B cell (primary cell): ENCODE results near the gene PRLH. TPM values are rescaled to one million over a fixed set of nuclear protein-coding genes. Genes with fewer than 3 reads are reported as not detected.

Experiments used
- ATAC-seq: fragments of 200-7000 bp; cut with Tn5 transposase; one replicate; pipeline ENCODE4 v1.10.0; 2021; ENCODE audit warnings: low read depth, mild to moderate bottlenecking, moderate number of reproducible peaks, moderate library complexity
- CTCF ChIA-PET: fragments of 350-600 bp; sonication (Branson Sonifier 250); formaldehyde crosslinking; loops from one replicate; lab custom pipeline; 2021; ENCODE audit warnings: antibody characterized with exemption, inconsistent platforms; lab: Charles Lee
- POLR2A ChIA-PET: fragments of 350-600 bp; sonication (Branson Sonifier 250); formaldehyde crosslinking; loops from one replicate; lab custom pipeline; 2021; ENCODE audit warnings: antibody characterized with exemption; lab: Charles Lee
- DNase-seq: peaks from one replicate; pipeline ENCODE4 v3.0.0; 2013
- H2AFZ ChIP-seq: 2 replicates; pipeline ENCODE4 v1.6.1; 2012; ENCODE audit warnings: mild to moderate bottlenecking, low read depth, low read length; ENCODE audit not compliant: insufficient read depth, poor library complexity, severe bottlenecking
- H3K27ac ChIP-seq, 2 donors: 1 replicate in 1 of 2; 2 replicates in 1 of 2; pipeline ENCODE4 v1.5.1; 2012 to 2013; ENCODE audit warnings: low read length in 2 of 2, mild to moderate bottlenecking in 2 of 2, moderate library complexity in 1 of 2
- H3K27me3 ChIP-seq, 4 experiments: fragments of 200-600 bp in 1 of 4; sonication (generic) in 1 of 4; replicated peaks in 1 of 4; 1 replicate in 2 of 4; 2 replicates in 2 of 4; pipeline versions ENCODE4 v1.6.1 to v1.7.0; 2013 to 2016; ENCODE audit warnings: low read length in 3 of 4, mild to moderate bottlenecking in 2 of 4, mixed read lengths in 1 of 4, moderate library complexity in 1 of 4; ENCODE audit not compliant: insufficient read depth in 4 of 4, control insufficient read depth in 3 of 4; ENCODE audit errors: control extremely low read depth in 1 of 4
- H3K36me3 ChIP-seq, 2 experiments: replicated peaks in 1 of 2; 1 replicate in 1 of 2; 2 replicates in 1 of 2; pipeline versions ENCODE4 v1.6.1 to v1.7.1; 2013; ENCODE audit warnings: low read length in 1 of 2; ENCODE audit not compliant: insufficient read depth in 2 of 2, control insufficient read depth in 1 of 2; ENCODE audit errors: control extremely low read depth in 1 of 2, extremely low read depth in 1 of 2
- H3K4me1 ChIP-seq, 2 donors: fragments of 200-600 bp in 1 of 2; sonication (generic) in 1 of 2; 1 replicate in 1 of 2; 2 replicates in 1 of 2; pipeline versions ENCODE4 v1.5.1 to v1.6.1; 2013 to 2017; ENCODE audit warnings: low read length in 2 of 2; ENCODE audit not compliant: control insufficient read depth in 2 of 2, insufficient read depth in 2 of 2
- H3K4me2 ChIP-seq: replicated peaks from 2 replicates; pipeline ENCODE3; 2012; ENCODE audit warnings: mild to moderate bottlenecking, low read depth, low read length; ENCODE audit not compliant: poor library complexity, severe bottlenecking
- H3K4me3 ChIP-seq, 5 experiments: fragments of 200-600 bp in 1 of 5; sonication (generic) in 1 of 5; 1 replicate in 3 of 5; 2 replicates in 2 of 5; pipeline versions ENCODE4 v1.5.1 to v1.7.0; 2011 to 2016; ENCODE audit warnings: low read length in 4 of 5, mild to moderate bottlenecking in 4 of 5, low read depth in 2 of 5, control low read depth in 1 of 5, moderate library complexity in 1 of 5; ENCODE audit not compliant: insufficient read depth in 1 of 5; ENCODE audit errors: control extremely low read depth in 1 of 5, extremely low read depth in 1 of 5
- H3K79me2 ChIP-seq: fragments of 200-600 bp; sonication (generic); one replicate; pipeline ENCODE4 v1.6.0; 2016; ENCODE audit warnings: low read length; ENCODE audit not compliant: control insufficient read depth, insufficient read depth
- H3K9ac ChIP-seq: fragments of 200-600 bp; sonication (generic); 2 replicates; pipeline ENCODE4 v1.6.1; 2017; ENCODE audit warnings: mild to moderate bottlenecking, low read length, moderate library complexity
- H3K9me3 ChIP-seq, 3 donors: one replicate each; pipeline versions ENCODE4 v1.6.1 to v1.7.1; 2013; ENCODE audit warnings: low read length in 2 of 3; ENCODE audit not compliant: control insufficient read depth in 2 of 3, insufficient read depth in 1 of 3; ENCODE audit errors: control extremely low read depth in 1 of 3
- H4K20me1 ChIP-seq: 2 replicates; pipeline ENCODE4 v1.6.0; 2012; ENCODE audit warnings: mild to moderate bottlenecking, low read length; ENCODE audit not compliant: insufficient read depth, control insufficient read depth, poor library complexity, severe bottlenecking
- H3K27ac Mint-ChIP-seq: one replicate; pipeline ENCODE4 v1.8.0; 2021; ENCODE audit warnings: mixed read lengths
- H3K27me3 Mint-ChIP-seq: one replicate; pipeline ENCODE4 v1.8.0; 2021; ENCODE audit warnings: mixed read lengths
- H3K4me1 Mint-ChIP-seq: one replicate; pipeline ENCODE4 v1.8.0; 2021; ENCODE audit warnings: mixed read lengths
- H3K4me3 Mint-ChIP-seq: one replicate; pipeline ENCODE4 v1.8.0; 2021; ENCODE audit warnings: mixed read lengths
- H3K9me3 Mint-ChIP-seq: one replicate; pipeline ENCODE4 v1.8.0; 2022; ENCODE audit warnings: mixed read lengths; ENCODE audit not compliant: insufficient read depth
- CTCF ChIP-seq: fragments of 200-600 bp; IDR thresholded peaks from one replicate; pipeline ENCODE4 v1.8.0; 2022; ENCODE audit warnings: antibody characterized with exemption, mild to moderate bottlenecking
- EZH2 ChIP-seq: IDR thresholded peaks from 2 replicates; pipeline ENCODE4 v1.6.1; 2012; ENCODE audit warnings: borderline replicate concordance, low read depth, mild to moderate bottlenecking, moderate library complexity, low read length; ENCODE audit not compliant: insufficient read depth, poor library complexity, severe bottlenecking
- WGBS: methylation state at CpG from one replicate; pipeline ENCODE4 v1.1.5; 2013; ENCODE audit warnings: missing lambda C conversion rate; ENCODE audit not compliant: insufficient coverage; 5-methylcytosine and 5-hydroxymethylcytosine counted together
- intact Hi-C: fragments of 100-400 bp; cut with micrococcal nuclease; formaldehyde crosslinking; loops from one replicate; pipeline ENCODE4 v1.10.0; 2022
- polyA plus RNA-seq: library from polyadenylated mRNA; depleted of rRNA; stranded (reverse); fragments of >200 nt; gene quantifications from 2 replicates; pipeline ENCODE4 v1.2.3, GENCODE V29; 2012
- total RNA-seq, 2 donors: library from RNA; stranded (reverse); fragments of 120-200 nt in 1 of 2; gene quantifications; 1 replicate in 1 of 2; 2 replicates in 1 of 2; pipeline versions ENCODE4 v1.2.3 to v1.2.4, GENCODE V29; 2013 to 2022

The PRLH gene
- total and polyA plus RNA-seq, 2 donors (not counting 1 experiment from before 2014, with no cell fraction given), result not detected

- Histone ChIP-seq H3K27me3 (no peaks in the 10 kb centered on the region), H3K9me3 (no peaks in the 10 kb centered on the region), H3K36me3 (no peaks in the 10 kb centered on the region), H2AFZ (no peak overlapping the region), H3K4me1 (peaks cover 11 to 12% of the 10 kb centered on the region in 2 donors), H4K20me1 (no peaks in the 10 kb centered on the region), H3K4me3 (no peak overlapping the region), H3K79me2 (no peaks in the 10 kb centered on the region), H3K9ac (no peak overlapping the region), H3K4me2 (no peak overlapping the region), H3K27ac (no peak overlapping the region)
- TF ChIP-seq EZH2, result no peak
- no peak for TF ChIP-seq CTCF
- CTCF ChIA-PET, result no interaction called here
- no peak for ATAC-seq
- WGBS, result 93% methylated on average over 13 of the region's 14 CpGs
- Mint-ChIP-seq H3K4me1 (peaks cover 18% of the 10 kb centered on the region), H3K27me3 (no peaks in the 10 kb centered on the region), H3K27ac (no peak overlapping the region), H3K9me3 (no peaks in the 10 kb centered on the region), H3K4me3 (no peak overlapping the region)
- intact Hi-C loops, result no loop called here
- DNase-seq, result no peak
- POLR2A ChIA-PET, result no interaction called here
These were observed 32.3 kb downstream of the PRLH start for GRCh38 chr2:237598468-237599208.

GRCh38 chr2:237599465-237600110, 33.2 kb downstream of the PRLH start:
- CTCF ChIA-PET, result interaction anchor here (1.2 to 3.7 kb wide), 2 partner anchors 28 to 146 kb away, joined by 4 to 14 read pairs; no protein-coding TSS in a partner anchor
- no peak overlapping the region for H3K4me2 ChIP-seq
- intact Hi-C loops, result loop anchor here (5.0 kb wide), 1 partner anchor 98 kb away; no protein-coding TSS in a partner anchor

More at GRCh38 chr2:237599465-237600110, 33.2 kb downstream of the PRLH start:
- no peak for DNase-seq
- Histone ChIP-seq H2AFZ (no peak overlapping the region), H3K4me3 (no peak overlapping the region), H3K79me2 (no peaks in the 10 kb centered on the region), H3K36me3 (no peaks in the 10 kb centered on the region), H3K9me3 (no peaks in the 10 kb centered on the region), H3K27ac (no peak overlapping the region), H3K27me3 (no peaks in the 10 kb centered on the region), H3K4me1 (peaks cover 19 to 20% of the 10 kb centered on the region in 2 donors), H4K20me1 (no peaks in the 10 kb centered on the region), H3K9ac (no peak overlapping the region)
- Mint-ChIP-seq H3K27ac (no peak overlapping the region), H3K9me3 (no peaks in the 10 kb centered on the region), H3K27me3 (no peaks in the 10 kb centered on the region), H3K4me1 (peaks cover 21% of the 10 kb centered on the region), H3K4me3 (no peak overlapping the region)
- TF ChIP-seq EZH2 (no peak), CTCF (no peak)
- ATAC-seq, result no peak
- 93% methylated on average over 7 of the region's 9 CpGs for WGBS
- POLR2A ChIA-PET, result no interaction called here
